Mesendoderm (in vitro differentiated cells): Measurements from ENCODE around the gene IGF1R.

Source experiments
- DNase-seq: peaks from one replicate; pipeline ENCODE4 v3.0.0; 2013
- H2AK5ac ChIP-seq: 2 replicates; pipeline ENCODE4 v1.6.1; 2013; ENCODE audit warnings: low read length, inconsistent platforms
- H2BK120ac ChIP-seq: 2 replicates; pipeline ENCODE4 v1.6.1; 2013; ENCODE audit warnings: low read depth, mild to moderate bottlenecking, low read length, moderate library complexity, mixed read lengths
- H2BK15ac ChIP-seq: replicated peaks from 2 replicates; pipeline ENCODE4 v1.6.1; 2013; ENCODE audit warnings: low read depth, mild to moderate bottlenecking, moderate library complexity
- H2BK5ac ChIP-seq: 2 replicates; pipeline ENCODE4 v1.6.1; 2013; ENCODE audit warnings: low read length, inconsistent platforms
- H3K18ac ChIP-seq: 2 replicates; pipeline ENCODE4 v1.6.1; 2013; ENCODE audit warnings: mild to moderate bottlenecking, low read length, mixed read lengths
- H3K23ac ChIP-seq: one replicate; pipeline ENCODE4 v1.6.1; 2013; ENCODE audit warnings: low read length
- H3K27ac ChIP-seq: 2 replicates; pipeline ENCODE4 v1.5.1; 2013; ENCODE audit warnings: low read depth, mild to moderate bottlenecking, inconsistent platforms, low read length, moderate library complexity
- H3K27me3 ChIP-seq: 2 replicates; pipeline ENCODE4 v1.6.1; 2013; ENCODE audit warnings: low read length, control low read depth, mild to moderate bottlenecking, inconsistent platforms; ENCODE audit not compliant: insufficient read depth, poor library complexity
- H3K36me3 ChIP-seq: 2 replicates; pipeline ENCODE4 v1.6.1; 2013; ENCODE audit warnings: low read length, inconsistent platforms; ENCODE audit not compliant: control insufficient read depth, insufficient read depth
- H3K4ac ChIP-seq: one replicate; pipeline ENCODE4 v1.6.1; 2013; ENCODE audit warnings: low read depth, mild to moderate bottlenecking, low read length, moderate library complexity
- H3K4me1 ChIP-seq: 2 replicates; pipeline ENCODE4 v1.6.1; 2013; ENCODE audit warnings: low read depth, low read length, inconsistent platforms; ENCODE audit not compliant: control insufficient read depth
- H3K4me2 ChIP-seq: 2 replicates; pipeline ENCODE4 v1.6.1; 2013; ENCODE audit warnings: low read length
- H3K4me3 ChIP-seq: 2 replicates; pipeline ENCODE4 v1.5.1; 2013; ENCODE audit warnings: mild to moderate bottlenecking, low read length
- H3K56ac ChIP-seq: one replicate; pipeline ENCODE4 v1.6.1; 2013; ENCODE audit warnings: low read length
- H3K79me1 ChIP-seq: 2 replicates; pipeline ENCODE4 v1.6.1; 2013; ENCODE audit warnings: low read length, inconsistent platforms
- H3K79me2 ChIP-seq: 2 replicates; pipeline ENCODE4 v1.6.1; 2013; ENCODE audit warnings: mild to moderate bottlenecking, low read length; ENCODE audit not compliant: control insufficient read depth, insufficient read depth
- H3K9ac ChIP-seq: 2 replicates; pipeline ENCODE4 v1.6.1; 2013; ENCODE audit warnings: low read length, inconsistent platforms
- H4K5ac ChIP-seq: one replicate; pipeline ENCODE4 v1.6.1; 2013; ENCODE audit warnings: low read length
- H4K8ac ChIP-seq: one replicate; pipeline ENCODE4 v1.6.1; 2013; ENCODE audit warnings: low read depth, mild to moderate bottlenecking, control low read depth, low read length, moderate library complexity
- WGBS: extraction: QIAGEN DNeasy Blood & Tissue Kit; methylation state at CpG from one replicate; pipeline ENCODE4 v1.1.7; 2013; ENCODE audit warnings: low lambda C conversion rate, missing lambda C conversion rate; ENCODE audit not compliant: insufficient coverage; ENCODE audit errors: extremely low coverage; 5-methylcytosine and 5-hydroxymethylcytosine counted together

The IGF1R gene

DNA sequence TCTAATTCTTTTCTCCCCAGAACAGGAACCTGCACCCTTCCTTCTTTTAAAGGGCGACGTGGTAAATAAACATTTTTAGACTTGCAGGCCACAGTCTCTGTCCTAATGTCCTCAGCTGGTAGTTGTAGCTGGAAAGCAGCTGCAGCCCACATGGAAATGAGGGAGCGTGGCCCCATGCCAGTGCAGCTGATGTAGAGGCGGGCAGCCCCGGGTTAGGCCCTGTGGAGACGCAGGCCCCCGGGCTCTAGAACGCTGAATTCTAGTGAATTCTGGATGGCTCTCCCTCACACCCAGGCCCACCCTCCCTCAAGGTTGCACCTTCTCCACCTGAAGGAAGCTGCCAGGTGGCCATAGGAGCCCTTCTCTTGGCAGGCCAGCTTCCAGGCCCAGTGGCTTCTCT is 307.0 kb downstream of the IGF1R start:
- no peak overlapping the region for H3K27ac ChIP-seq
- no peak overlapping the region for H2BK5ac ChIP-seq
- H3K36me3 ChIP-seq = peaks cover 6% of the 10 kb centered on the region
- H3K27me3 ChIP-seq = no peaks in the 10 kb centered on the region
- H2BK120ac ChIP-seq = no peak overlapping the region
- H3K56ac ChIP-seq = no peak overlapping the region
- H3K4ac ChIP-seq = no peak overlapping the region
- H4K8ac ChIP-seq = no peak overlapping the region
- no peaks in the 10 kb centered on the region for H3K79me2 ChIP-seq
- H3K79me1 ChIP-seq = no peaks in the 10 kb centered on the region
- no peak overlapping the region for H3K9ac ChIP-seq
- H3K4me3 ChIP-seq = no peak overlapping the region
- H3K4me1 ChIP-seq = no peaks in the 10 kb centered on the region
- DNase-seq = no peak
- H3K4me2 ChIP-seq = no peak overlapping the region
- H4K5ac ChIP-seq = no peak overlapping the region
- WGBS = no CpG with 5 or more reads among the region's 8 CpGs
- H2AK5ac ChIP-seq = no peak overlapping the region
- no peak overlapping the region for H3K23ac ChIP-seq
- H2BK15ac ChIP-seq = no peak overlapping the region
- H3K18ac ChIP-seq = no peak overlapping the region

DNA sequence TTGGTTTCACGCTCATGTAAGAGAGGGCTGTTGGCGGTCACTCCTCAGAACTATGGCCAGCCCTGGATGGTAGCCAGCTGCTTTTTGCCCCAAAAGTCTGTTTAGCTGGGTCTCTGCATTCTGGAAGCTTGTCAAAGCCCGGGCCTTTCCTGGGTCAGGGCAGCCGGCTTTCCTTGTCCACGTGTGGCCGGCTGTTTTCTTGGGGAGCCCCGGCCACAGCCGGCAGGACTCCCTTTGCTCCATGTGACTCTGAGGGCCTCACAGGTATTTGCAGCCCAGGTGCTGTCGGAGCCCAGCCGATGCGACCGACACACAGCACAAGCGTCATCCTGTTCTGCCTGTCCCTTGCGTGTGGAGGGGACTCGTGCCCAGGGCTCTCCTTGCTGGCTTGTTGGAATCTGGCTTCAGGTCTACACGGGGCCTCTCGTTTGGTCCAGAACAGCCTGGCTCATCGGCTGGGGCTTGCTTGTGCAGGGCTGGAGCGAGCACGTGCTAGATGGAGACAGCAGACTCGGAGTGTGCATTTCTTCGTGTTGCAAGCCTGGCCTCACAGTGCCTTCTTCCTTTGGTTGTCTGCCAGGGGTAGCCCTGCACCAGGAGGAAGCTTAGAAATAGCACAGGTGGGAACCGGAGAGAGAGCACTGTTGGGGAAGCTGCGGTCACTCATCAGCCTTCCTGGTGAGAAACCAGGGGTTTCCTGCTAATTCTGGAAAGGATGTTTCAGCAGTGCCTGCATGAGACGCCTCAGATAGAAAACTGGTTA is 307.8 kb downstream of the IGF1R start:
- Histone ChIP-seq H3K27ac (no peak overlapping the region), H2BK15ac (no peak overlapping the region), H2BK5ac (no peak overlapping the region), H2BK120ac (no peak overlapping the region), H3K79me2 (no peaks in the 10 kb centered on the region), H3K4ac (no peak overlapping the region), H3K79me1 (no peaks in the 10 kb centered on the region), H3K27me3 (no peaks in the 10 kb centered on the region), H3K36me3 (peaks cover 5% of the 10 kb centered on the region), H3K9ac (no peak overlapping the region), H3K4me1 (no peaks in the 10 kb centered on the region), H3K18ac (no peak overlapping the region), H2AK5ac (no peak overlapping the region), H4K8ac (no peak overlapping the region), H3K23ac (no peak overlapping the region), H3K4me3 (no peak overlapping the region), H3K4me2 (no peak overlapping the region), H3K56ac (no peak overlapping the region), H4K5ac (no peak overlapping the region)
- no CpG with 5 or more reads among the region's 25 CpGs for WGBS
- no peak for DNase-seq

GRCh38 chr15:98956796-98957553 is 308.6 kb downstream of the IGF1R start:
- no CpG with 5 or more reads among the region's 39 CpGs for WGBS
- no peak overlapping the region for H3K18ac ChIP-seq
- H3K56ac ChIP-seq = no peak overlapping the region
- H3K4me2 ChIP-seq = no peak overlapping the region
- H3K4me3 ChIP-seq = no peak overlapping the region
- peaks cover 3% of the 10 kb centered on the region for H3K36me3 ChIP-seq
- no peak overlapping the region for H3K9ac ChIP-seq
- no peaks in the 10 kb centered on the region for H3K79me1 ChIP-seq
- no peak overlapping the region for H2BK120ac ChIP-seq
- no peaks in the 10 kb centered on the region for H3K27me3 ChIP-seq
- no peak overlapping the region for H3K27ac ChIP-seq
- no peaks in the 10 kb centered on the region for H3K79me2 ChIP-seq
- DNase-seq = no peak
- no peak overlapping the region for H4K5ac ChIP-seq
- H2AK5ac ChIP-seq = no peak overlapping the region
- no peak overlapping the region for H3K23ac ChIP-seq
- H2BK5ac ChIP-seq = no peak overlapping the region
- H4K8ac ChIP-seq = no peak overlapping the region
- no peak overlapping the region for H3K4ac ChIP-seq
- no peaks in the 10 kb centered on the region for H3K4me1 ChIP-seq
- no peak overlapping the region for H2BK15ac ChIP-seq

DNA sequence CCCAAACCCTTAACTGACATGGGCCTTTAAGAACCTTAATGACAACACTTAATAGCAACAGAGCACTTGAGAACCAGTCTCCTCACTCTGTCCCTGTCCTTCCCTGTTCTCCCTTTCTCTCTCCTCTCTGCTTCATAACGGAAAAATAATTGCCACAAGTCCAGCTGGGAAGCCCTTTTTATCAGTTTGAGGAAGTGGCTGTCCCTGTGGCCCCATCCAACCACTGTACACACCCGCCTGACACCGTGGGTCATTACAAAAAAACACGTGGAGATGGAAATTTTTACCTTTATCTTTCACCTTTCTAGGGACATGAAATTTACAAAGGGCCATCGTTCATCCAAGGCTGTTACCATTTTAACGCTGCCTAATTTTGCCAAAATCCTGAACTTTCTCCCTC is 309.3 kb downstream of the IGF1R start:
- no peak overlapping the region for H3K27ac ChIP-seq
- H3K4me2 ChIP-seq = no peak overlapping the region
- H3K4me1 ChIP-seq = no peaks in the 10 kb centered on the region
- no peak overlapping the region for H3K9ac ChIP-seq
- no CpG with 5 or more reads among the region's 6 CpGs for WGBS
- no peak overlapping the region for H4K5ac ChIP-seq
- no peak overlapping the region for H2AK5ac ChIP-seq
- no peak for DNase-seq
- no peak overlapping the region for H4K8ac ChIP-seq
- H2BK5ac ChIP-seq = no peak overlapping the region
- H3K23ac ChIP-seq = no peak overlapping the region
- no peak overlapping the region for H3K56ac ChIP-seq
- H2BK120ac ChIP-seq = no peak overlapping the region
- H3K27me3 ChIP-seq = no peaks in the 10 kb centered on the region
- H3K4me3 ChIP-seq = no peak overlapping the region
- peaks cover 3% of the 10 kb centered on the region for H3K36me3 ChIP-seq
- H3K79me1 ChIP-seq = no peaks in the 10 kb centered on the region
- H3K79me2 ChIP-seq = no peaks in the 10 kb centered on the region
- H3K18ac ChIP-seq = no peak overlapping the region
- no peak overlapping the region for H3K4ac ChIP-seq
- H2BK15ac ChIP-seq = no peak overlapping the region

DNA sequence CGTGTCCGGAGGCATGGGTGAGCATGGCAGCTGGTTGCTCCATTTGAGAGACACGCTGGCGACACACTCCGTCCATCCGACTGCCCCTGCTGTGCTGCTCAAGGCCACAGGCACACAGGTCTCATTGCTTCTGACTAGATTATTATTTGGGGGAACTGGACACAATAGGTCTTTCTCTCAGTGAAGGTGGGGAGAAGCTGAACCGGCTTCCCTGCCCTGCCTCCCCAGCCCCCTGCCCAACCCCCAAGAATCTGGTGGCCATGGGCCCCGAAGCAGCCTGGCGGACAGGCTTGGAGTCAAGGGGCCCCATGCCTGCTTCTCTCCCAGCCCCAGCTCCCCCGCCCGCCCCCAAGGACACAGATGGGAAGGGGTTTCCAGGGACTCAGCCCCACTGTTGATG is 309.7 kb downstream of the IGF1R start:
- Histone ChIP-seq H3K23ac (no peak overlapping the region), H2BK5ac (no peak overlapping the region), H3K56ac (no peak overlapping the region), H2AK5ac (no peak overlapping the region), H3K9ac (no peak overlapping the region), H2BK120ac (no peak overlapping the region), H3K4me2 (no peak overlapping the region), H2BK15ac (no peak overlapping the region), H3K27me3 (no peaks in the 10 kb centered on the region), H3K4ac (no peak overlapping the region), H4K8ac (no peak overlapping the region), H3K79me1 (no peaks in the 10 kb centered on the region), H3K79me2 (no peaks in the 10 kb centered on the region), H3K18ac (no peak overlapping the region), H3K27ac (no peak overlapping the region), H4K5ac (no peak overlapping the region), H3K36me3 (peaks cover 3% of the 10 kb centered on the region), H3K4me3 (no peak overlapping the region), H3K4me1 (no peaks in the 10 kb centered on the region)
- no CpG with 5 or more reads among the region's 11 CpGs for WGBS
- no peak for DNase-seq
